Measurements from ENCODE around the gene IL3RA.
"Not testable (repeated sequence)": the region's sequence is repeated elsewhere in the genome, so short reads cannot be mapped to it uniquely, and the experiment has no call there.

Gene IL3RA

DNA sequence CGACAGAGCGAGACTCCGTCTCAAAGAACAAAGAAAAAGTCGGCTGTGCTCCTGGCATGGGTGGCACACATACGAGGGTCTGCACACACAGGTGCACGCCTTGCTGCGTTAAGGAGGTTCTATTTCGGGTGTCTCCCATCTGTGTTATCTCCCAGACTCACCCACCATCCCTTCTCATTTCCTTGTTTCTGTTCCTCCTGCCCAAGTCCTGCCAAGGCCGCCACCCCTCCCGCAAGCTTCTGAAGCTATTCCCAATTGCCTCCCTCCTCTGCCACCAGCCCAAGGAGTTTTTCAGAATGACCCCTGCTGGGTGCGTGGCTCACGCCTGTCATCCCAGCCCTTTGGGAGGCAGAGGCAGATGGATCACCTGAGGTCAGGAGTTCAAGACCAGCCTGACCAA is 6.0 kb upstream of the IL3RA start:
- DNase-seq (ENCODE audit: low read depth in 2 of 2), result no peak

DNA sequence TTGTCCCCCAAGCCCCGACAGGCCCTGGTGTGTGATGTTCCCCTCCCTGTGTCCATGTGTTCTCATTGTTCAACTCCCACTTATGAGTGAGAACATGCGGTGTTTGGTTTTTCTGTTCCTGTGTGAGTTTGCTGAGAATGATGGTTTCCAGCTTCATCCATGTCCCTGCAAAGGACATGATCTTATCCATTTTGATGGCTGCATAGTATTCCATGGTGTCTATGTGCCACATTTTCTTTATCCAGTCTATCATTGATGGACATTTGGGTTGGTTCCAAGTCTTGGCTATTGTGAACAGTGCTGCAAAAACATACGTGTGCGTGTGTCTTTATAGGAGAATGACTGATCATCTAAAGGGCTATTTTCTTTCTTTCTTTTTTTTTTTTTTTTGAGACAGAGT is 4.2 kb upstream of the IL3RA start:
- not testable (repeated sequence) for DNase-seq (ENCODE audit: low read depth in 2 of 2)

DNA sequence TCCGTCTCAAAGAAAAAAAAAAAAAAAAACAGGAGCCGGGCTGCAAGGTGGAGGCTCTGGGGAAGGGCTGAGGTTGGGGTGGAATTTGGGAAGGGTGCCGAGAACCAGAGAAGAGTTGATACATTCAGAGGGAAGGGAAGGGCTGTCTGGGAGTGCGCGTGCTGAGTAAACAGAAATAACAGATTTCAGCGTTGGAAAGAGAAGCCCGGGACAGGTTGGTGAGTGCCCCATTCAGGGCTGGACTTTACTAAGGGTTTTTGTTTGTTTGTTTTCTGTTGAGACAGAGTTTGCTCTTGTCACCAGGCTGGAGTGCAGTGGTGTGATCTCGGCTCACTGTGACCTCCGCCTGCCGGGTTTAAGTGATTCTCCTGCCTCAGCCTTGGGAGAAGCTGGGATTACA is 1.7 kb upstream of the IL3RA start:
- DNase-seq (ENCODE audit: low read depth in 2 of 2), result no peak

DNA sequence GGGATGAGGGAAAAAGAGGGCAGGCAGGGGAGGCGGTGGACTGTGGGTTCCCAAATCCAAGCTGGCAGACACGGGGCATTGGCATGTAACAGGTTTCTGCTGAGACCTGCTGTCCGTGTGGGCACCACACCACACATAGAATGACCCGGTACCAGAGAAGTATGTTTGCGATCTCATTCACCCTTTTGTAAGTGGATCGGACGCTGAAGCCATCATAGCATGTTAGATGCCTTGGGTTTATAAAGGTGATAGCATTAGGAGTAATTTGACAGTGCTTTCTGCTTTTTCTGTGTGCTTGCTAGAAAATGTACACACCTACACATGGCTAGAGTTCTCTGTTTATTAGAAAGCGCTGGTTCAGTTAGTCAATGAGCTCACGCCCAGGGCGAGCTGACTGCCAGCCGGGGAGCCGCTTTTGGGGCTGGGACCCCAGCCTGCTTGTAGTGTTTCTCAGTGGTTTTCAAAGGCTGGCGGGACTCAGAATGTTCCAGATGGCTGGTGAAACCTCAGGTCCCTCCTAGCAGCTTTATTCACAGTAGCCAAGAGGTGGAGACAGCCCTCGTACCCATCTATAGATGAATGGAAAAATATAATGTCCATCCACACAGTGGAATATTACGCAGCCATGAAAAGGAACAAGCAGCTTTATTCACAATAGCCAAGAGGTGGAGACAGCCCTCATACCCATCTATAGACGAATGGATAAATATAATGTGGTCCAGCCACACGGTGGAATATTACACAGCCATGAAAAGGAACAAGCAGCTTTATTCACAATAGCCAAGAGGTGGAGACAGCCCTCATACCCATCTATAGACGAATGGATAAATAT is 579 bp downstream of the IL3RA start:
- DNase-seq (ENCODE audit: low read depth in 2 of 2), result no peak

DNA sequence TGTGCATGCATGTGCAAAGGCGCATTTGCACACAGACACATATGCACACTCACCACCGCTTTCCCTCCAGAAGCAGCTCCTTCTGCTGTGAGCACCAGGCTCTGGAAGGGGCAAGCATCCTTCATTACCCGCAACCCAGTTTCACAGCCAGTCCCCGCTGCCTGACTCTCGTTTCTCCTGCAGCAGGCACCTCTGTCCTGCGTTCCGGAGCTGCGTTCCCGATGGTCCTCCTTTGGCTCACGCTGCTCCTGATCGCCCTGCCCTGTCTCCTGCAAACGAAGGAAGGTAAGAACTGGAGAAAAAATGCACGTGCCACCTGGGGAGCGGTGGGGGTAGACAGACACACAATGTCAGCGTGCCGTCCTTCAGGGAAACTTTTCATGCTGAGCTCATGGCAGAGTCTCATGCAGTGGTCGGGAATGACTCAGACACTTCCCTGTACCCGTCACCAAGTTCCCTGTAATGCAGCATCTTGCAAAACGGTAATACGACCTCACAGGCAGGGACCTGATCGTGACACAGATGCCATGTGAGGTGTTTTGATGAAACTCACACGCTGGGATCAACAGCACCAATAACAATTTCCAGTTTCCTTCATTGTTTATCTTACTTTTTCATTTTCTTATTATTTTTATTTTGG is 5.1 kb downstream of the IL3RA start:
- no peak for DNase-seq (ENCODE audit: low read depth in 2 of 2)

DNA sequence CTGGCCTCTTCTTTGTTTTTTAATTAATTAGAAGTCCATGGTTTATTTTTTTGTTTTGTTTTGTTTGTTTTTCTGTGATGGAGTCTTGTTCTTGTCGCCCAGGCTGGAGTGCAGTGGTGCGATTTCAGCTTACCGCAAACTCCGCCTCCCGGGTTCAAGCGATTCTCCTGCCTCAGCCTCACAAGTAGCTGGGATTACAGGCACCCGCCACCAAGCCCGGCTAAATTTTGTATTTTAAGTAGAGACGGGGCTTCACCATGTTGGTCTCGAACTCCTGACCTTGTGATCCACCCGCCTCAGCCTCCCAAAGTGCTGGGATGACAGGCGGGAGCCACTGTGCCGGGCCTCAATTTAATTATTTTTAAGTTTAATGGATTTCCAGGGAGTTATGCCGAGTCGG is 13.0 kb downstream of the IL3RA start:
- not testable (repeated sequence) for DNase-seq (ENCODE audit: low read depth in 2 of 2)

DNA sequence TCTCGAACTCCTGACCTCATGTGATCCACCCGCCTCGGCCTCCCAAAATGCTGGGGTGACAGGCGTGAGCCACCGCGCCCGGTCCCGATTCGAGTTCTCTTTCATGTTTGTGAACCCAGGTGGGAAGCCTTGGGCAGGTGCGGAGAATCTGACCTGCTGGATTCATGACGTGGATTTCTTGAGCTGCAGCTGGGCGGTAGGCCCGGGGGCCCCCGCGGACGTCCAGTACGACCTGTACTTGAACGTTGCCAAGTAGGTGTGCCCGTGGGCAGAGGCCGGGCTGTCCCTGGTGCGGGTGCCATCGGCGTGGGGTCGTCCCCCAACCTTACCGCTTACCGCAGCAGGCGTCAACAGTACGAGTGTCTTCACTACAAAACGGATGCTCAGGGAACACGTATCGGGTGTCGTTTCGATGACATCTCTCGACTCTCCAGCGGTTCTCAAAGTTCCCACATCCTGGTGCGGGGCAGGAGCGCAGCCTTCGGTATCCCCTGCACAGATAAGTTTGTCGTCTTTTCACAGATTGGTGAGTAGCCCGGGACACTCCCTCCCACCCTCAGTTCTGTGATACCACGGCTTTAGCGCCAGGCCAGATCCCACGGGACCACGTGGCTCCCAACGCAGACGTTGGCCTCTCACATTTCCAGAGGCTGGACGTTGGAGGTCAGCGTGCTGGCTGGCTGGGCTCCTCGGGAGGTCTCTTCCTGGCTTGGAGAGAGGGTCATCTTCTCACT is 15.6 kb downstream of the IL3RA start:
- DNase-seq (ENCODE audit: low read depth in 2 of 2), result no peak

DNA sequence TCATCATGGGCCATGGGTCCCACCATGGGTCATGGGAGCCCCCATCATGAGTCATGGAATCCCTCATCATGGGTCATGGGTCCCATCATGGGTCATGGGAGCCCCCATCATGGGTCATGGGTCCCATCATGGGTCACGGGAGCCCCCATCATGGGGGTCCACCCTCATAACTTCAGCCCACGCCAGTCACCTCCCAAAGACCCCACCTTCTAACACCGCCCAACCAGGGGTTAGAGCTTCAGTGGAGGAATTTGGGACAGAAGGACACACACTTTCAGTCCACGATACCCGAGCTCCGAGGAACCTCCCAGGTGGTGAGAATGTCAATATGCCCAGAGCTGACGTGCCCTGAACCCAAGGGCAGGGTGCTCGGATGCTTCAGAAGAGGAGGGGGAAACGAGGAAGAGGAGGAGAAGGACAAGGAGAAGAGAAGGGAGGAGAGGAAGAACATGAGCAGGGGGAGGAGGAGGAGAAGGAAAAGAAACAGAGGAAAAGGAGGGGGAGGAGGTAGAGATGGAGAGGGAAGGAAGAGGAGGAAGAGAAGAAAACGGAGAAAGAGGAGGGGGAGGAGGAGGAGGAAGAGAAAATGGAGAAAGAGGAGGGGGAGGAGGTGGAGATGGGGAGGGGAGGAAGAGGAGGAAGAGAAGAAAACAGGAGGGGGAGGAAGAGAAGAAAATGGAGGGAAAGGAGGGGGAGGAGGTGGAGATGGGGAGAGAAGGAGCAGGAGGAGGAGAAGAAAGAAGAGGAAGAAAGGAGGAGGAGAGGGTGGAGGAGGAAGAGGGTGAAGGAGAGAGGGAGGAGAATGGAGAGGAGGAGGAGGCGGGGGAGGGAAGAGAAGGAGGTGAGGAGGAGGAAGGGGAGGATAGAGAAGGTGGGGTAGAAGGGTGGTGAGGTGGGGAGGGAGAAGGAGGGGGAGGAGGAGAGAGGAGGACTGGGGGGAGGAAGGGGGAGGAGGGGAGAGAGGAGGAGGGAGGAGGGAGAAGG is 17.7 kb downstream of the IL3RA start:
- DNase-seq (ENCODE audit: low read depth in 2 of 2), result no peak

DNA sequence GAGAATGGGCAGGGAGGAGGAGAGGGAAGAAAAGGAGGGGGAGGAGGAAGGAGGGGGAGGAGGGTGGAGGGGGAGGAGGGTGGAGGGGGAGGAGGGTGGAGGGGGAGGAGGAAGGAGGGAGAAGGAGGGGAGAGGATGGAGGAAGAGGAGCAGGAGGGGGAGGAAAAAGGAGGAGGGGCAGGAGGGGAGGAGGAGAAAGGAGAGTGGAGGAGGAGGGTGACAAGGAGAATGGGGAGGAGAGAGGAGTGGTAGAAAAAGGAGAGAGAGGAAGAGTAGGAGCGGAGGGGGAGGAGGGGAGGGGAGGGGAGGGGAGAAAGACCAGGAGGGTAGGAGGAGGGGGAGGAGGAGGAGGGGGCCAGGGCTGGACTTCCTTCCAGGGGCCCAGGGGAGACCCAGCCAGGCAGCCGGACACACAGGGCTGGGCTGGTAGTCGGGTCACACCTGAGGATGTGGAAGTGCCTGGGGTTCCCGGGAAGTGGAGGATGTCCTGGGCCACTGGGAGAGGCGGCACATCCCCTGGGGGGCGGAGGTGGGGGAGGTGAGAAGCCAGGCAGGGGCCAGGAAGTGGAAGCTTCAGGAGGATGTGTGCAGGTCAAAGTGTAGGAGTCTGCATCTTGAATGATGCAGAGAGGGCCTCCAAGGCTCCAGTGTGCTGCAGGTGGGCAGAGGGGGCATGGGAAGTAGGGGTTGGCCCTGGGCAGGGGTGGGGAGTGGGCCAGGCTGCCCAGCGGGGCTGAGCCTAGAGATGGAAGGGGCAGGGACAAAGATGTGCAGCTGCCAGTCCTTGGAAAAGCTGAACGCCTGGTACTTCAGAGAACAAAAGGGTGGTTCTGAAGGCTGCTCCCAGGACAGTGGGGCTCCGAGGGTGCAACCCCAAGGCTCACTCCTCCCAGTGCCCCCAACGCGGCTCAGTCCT is 18.8 kb downstream of the IL3RA start:
- DNase-seq (ENCODE audit: low read depth in 2 of 2), result no peak

DNA sequence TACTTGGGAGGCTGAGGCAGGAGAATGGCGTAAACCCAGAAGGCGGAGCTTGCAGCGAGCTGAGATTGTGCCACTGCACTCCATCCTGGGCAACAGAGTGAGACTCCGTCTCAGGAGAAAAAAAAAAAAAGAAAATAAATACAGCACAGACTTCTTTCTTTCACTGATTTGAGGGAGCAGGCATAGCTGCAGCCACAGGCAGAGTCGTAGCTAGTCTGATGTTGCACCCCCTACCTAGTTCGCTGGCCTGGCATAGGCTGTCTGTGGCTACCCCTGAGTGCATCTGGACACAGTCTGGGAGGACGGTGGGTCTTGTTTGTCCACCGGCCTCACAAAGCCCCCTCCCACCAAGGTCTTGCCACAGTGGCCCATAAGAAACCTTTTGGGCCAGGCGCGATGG is 21.4 kb downstream of the IL3RA start:
- no peak for DNase-seq (ENCODE audit: low read depth in 2 of 2)

DNA sequence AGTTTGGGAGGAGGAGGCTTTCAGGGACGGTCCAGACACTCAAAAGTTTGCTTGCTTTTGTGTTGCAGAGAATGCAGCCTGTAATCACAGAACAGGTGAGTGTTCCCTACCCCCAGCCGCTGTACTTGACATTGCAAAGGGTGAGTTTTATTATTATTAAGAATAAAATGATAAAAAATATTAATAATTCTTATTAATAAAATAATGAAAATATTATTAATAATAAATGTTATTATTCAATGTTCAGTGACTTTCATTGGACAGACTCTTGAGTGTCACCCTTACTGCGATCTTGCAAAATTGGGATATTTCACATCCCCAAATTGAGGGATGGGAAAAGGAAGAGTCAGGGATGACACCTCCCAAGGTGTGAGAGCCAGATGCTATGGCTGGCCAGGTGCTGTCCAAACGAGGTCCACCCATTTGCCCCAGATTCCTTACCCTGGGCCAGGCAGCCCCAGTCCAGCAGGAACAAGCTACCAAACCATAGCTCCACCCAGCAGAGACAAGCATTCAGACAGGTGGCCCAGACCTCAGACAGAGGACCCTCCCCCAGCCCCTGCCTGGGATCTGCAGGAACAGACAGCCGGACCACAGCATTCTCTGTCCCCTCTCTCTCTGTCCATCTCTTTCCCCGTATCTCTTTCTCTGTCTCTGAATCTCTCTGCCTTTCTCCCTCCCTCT is 22.4 kb downstream of the IL3RA start:
- DNase-seq (ENCODE audit: low read depth in 2 of 2), result no peak

DNA sequence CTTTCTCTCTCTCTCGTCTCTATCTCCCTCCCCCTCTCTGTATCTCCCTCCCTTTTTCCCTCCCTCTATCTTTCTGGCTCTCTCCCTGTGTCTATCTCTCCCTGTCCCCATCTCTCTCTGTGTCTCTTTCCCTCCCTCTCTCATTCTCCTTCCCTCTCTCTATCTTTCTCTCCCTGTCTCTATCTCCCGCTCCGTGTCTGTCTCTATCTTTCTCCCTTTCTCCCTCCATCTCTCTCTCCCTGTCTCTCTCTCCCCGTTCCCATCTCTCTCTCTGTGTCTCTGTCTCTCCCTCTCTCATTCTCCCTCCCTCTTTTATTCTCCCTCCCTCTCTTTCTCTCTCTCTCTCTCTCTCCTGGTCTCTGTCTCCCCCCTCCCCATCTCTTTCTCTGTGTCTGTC is 22.9 kb downstream of the IL3RA start:
- DNase-seq (ENCODE audit: low read depth in 2 of 2), result no peak

DNA sequence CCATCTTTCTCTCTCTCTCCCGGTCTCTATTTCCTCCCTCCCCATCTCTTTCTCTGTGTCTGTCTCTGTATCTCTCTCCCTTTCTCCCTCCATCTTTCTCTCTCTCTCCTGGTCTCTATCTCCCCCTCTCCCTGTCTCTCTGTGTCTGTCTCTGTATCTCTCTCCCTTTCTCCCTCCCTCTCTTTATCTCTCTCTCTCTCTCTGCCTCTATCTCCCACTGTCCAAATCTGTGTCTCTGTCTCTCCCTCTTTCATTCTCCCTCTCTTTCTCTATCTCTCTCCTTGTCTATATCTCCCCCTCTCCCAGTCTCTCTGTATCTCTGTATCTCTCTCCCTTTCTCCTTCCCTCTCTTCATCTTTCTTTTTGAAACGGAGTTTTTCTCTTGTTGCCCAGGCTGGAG is 23.6 kb downstream of the IL3RA start:
- DNase-seq (ENCODE audit: low read depth in 2 of 2), result no peak

DNA sequence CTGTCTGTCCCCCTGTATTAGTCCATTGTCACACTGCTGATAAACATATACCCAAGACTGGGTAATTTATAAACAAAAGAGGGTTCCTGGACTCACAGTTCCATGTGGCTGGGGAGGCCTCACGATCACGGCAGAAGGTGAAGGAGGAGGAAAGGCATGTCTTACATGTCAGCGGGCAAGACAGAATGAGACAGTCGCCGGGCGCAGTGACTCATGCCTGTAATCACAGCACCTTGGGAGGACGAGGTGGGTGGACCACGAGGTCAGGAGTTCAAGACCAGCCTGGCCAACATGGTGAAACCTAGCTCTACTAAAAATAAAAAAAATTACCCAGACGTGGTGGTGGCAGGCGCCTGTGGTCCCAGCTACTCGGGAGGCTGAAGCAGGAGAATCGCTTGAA is 24.7 kb downstream of the IL3RA start:
- DNase-seq (ENCODE audit: low read depth in 2 of 2), result no peak

DNA sequence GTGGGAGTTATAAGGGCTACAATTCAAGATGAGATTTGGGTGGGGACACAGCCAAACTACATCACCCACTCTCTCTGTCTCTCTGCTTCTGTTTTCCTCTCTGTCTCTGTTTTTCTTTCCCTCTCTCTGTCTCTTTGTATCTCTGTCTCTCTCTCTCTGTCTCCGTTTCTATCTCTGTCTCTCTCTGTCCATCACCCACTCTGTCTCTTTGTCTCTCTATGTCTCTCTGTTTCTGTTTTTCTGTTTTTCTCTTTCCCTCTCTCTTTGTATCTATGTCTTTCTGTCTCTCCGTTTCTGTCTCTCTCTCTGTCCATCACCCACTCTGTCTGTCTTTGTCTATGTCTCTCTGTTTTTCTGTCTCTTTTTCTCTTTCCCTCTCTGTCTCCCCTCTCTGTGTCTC is 25.3 kb downstream of the IL3RA start:
- no peak for DNase-seq (ENCODE audit: low read depth in 2 of 2)

DNA sequence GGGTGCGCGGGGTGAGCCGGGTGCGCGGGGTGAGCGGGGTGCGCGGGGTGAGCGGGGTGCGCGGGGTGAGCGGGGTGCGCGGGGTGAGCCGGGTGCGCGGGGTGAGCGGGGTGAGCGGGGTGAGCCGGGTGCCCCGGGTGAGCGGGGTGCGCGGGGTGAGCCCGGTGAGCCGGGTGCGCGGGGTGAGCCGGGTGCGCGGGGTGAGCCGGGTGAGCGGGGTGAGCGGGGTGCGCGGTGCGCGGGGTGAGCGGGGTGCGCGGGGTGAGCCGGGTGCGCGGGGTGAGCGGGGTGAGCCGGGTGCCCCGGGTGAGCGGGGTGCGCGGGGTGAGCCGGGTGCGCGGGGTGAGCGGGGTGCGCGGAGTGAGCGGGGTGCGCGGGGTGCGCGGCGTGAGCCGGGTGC is 29.8 kb downstream of the IL3RA start:
- DNase-seq (ENCODE audit: low read depth in 2 of 2), result not testable (repeated sequence)

DNA sequence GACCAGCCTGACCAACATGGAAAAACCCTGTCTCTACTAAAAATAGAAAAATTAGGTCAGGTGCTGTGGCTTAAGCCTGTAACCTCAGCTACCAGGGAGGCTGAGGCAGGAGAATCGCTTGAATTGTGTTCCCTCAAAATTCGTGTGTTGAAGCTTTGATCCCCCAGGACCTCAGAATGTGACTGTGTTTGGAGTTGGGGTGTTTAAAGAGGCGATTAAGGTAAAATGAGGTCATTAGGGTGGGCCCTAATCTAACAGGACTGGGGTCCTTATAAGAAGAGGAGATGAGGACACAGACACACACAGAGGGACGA is 31.8 kb downstream of the IL3RA start:
- DNase-seq (ENCODE audit: low read depth in 2 of 2), result no peak

DNA sequence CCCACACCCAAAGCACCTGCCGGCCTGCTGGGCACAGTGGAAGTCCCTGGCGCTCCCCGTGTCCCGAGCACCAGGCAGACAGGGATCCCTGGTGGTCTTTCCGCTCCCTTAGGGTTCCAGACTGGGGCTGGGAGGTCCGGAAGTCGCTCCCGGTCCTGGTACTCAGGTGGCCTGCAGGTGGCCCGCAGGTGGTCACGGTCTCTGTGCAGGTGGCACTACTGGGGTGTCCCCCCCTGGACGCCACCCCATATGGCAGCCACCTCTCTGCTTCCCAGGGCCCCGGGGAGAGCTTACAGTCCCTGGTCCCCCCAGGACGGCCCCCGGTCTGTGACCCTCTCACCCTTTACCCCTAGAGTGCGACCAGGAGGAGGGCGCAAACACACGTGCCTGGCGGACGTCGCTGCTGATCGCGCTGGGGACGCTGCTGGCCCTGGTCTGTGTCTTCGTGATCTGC is 41.7 kb downstream of the IL3RA start:
- DNase-seq (ENCODE audit: low read depth in 2 of 2), result no peak

DNA sequence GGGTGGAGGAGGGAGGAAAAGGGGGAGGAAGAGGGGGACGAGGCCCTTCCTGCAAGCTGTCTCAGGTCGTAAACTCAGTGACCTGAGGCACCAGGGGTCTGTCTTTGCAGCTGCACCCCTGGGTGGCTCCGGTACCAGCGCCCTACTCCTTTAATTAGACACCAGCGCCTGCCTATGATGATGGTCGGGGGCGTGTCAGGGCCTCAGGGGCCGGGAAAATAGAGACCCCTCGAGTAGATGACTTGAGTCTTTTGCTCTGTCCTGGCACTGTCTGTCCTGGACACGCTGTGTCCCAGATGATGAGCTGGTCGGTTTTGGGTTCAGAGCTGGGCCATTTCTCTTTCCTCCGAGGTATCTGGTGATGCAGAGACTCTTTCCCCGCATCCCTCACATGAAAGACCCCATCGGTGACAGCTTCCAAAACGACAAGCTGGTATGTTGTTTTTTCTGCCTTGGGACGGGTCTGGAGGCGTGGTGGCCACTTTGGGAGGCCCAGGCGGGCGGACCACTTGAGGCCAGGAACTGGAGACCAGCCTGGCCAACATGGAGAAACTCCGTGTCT is 44.2 kb downstream of the IL3RA start:
- DNase-seq (ENCODE audit: low read depth in 2 of 2), result no peak
